Upper lobe of left lung (tissue), 6 donors: ENCODE measurements around the gene CLIP1. TPM values are rescaled to one million over a fixed set of nuclear protein-coding genes. Genes with fewer than 3 reads are reported as not detected.

Experiments
- ATAC-seq, 2 donors: fragments of 200-7000 bp; cut with Tn5 transposase; one replicate each; pipeline ENCODE4 v1.9.1; 2022; ENCODE audit warnings: mild to moderate bottlenecking in 2 of 2, moderate library complexity in 2 of 2; ENCODE audit not compliant: low FRiP score in 2 of 2
- DNase-seq, 2 donors: peaks; one replicate each; pipeline ENCODE4 v3.0.0-alpha.2; 2019 to 2020
- H3K27ac ChIP-seq, 4 donors: fragments of 200-600 bp; sonication (generic); one replicate each; pipeline ENCODE4 v1.5.1; 2016 to 2019
- H3K27me3 ChIP-seq, 4 donors: fragments of 200-600 bp; sonication (generic); one replicate each; pipeline ENCODE4 v1.5.1; 2017 to 2019
- H3K36me3 ChIP-seq, 4 donors: fragments of 200-600 bp; sonication (generic); one replicate each; pipeline ENCODE4 v1.5.1; 2016 to 2019
- H3K4me1 ChIP-seq, 4 donors: fragments of 200-600 bp; sonication (generic); one replicate each; pipeline ENCODE4 v1.5.1; 2018 to 2019
- H3K4me3 ChIP-seq, 4 donors: fragments of 200-600 bp; sonication (generic); one replicate each; pipeline ENCODE4 v1.5.1; 2017 to 2019; ENCODE audit warnings: mild to moderate bottlenecking in 2 of 4, moderate library complexity in 1 of 4
- H3K9me3 ChIP-seq, 4 donors: fragments of 200-600 bp; sonication (generic); one replicate each; pipeline ENCODE4 v1.5.1; 2018 to 2019
- EP300 ChIP-seq, 4 donors: sonication (generic); formaldehyde crosslinking; IDR thresholded peaks; one replicate each; pipeline ENCODE4 v1.5.1; 2017; ENCODE audit warnings: antibody characterized with exemption in 4 of 4, control low read depth in 2 of 4
- POLR2A ChIP-seq, 4 donors: fragments of 450-650 bp; IDR thresholded peaks; one replicate each; pipeline ENCODE4 v1.5.1; 2016 to 2017; ENCODE audit warnings: antibody characterized with exemption in 4 of 4, mild to moderate bottlenecking in 2 of 4
- POLR2AphosphoS5 ChIP-seq, 2 donors: sonication (generic); formaldehyde crosslinking; IDR thresholded peaks; one replicate each; pipeline ENCODE4 v1.5.1; 2017; ENCODE audit warnings: antibody characterized with exemption in 2 of 2
- WGBS, 2 donors: methylation state at CpG; one replicate each; pipeline ENCODE4 v1.1.5; 2017 to 2018; 5-methylcytosine and 5-hydroxymethylcytosine counted together
- total RNA-seq, 6 donors: library from RNA; depleted of rRNA in 4 of 6; stranded (reverse); fragments of >200 nt in 4 of 6; gene quantifications; one replicate each; pipeline versions ENCODE4 v1.1.0 to v1.2.1, GENCODE V29; 2016 to 2021
- TF ChIP-seq, protein P1 (sequence below), 6 experiments: fragments of 450-650 bp in 4 of 6; fragments of 200-600 bp in 2 of 6; sonication (generic) in 2 of 6; IDR thresholded peaks; one replicate each; pipeline ENCODE4 v1.5.1; 2016 to 2019; ENCODE audit warnings: antibody characterized with exemption in 6 of 6
- donor health status: DM: no; HTN: no; CAD: no; lungs with moderate emphysema.
- donor health status: DM: no; HTN: yes; CAD: no; lungs with severe emphysema.

CLIP1 gene
- total RNA-seq, 6 donors from 2014 or later = 78.4 to 152 (median 104) TPM

DNA sequence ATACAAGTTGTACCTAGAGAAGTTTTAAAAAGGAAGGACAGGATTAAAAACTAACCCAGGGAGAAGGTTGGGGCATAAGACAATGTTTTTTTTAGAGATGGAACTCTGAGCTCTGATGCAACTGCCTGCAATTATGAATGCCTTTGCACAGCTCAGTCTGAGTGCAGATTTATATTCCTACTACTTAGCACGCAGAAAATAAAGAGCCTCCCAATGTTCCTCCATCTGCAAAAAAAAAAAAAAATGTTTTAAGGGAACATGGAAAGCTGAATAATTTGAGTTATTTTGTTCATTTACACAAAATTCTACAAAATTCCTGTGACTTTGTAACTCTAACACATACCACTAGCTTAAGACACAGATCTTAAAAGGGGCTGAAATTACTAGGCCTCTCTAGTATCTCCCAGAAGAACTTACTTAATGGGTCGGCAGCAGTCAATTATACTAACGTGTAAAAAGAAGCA, 15.7 kb downstream of the CLIP1 start:
- H3K9me3 ChIP-seq = no peaks in the 10 kb centered on the region
- no peaks in the 10 kb centered on the region for H3K27me3 ChIP-seq
- H3K4me1 ChIP-seq = peaks cover 0 to 10% (median 8%) of the 10 kb centered on the region in 4 donors
- DNase-seq = no peak
- no peaks in the 10 kb centered on the region for H3K36me3 ChIP-seq
- TF ChIP-seq POLR2AphosphoS5 (IDR thresholded peaks at IDR 0.05) (no peak), EP300 (IDR thresholded peaks at IDR 0.05) (no peak), POLR2A (IDR thresholded peaks at IDR 0.05) (no peak)
- TF ChIP-seq, protein P1, sequence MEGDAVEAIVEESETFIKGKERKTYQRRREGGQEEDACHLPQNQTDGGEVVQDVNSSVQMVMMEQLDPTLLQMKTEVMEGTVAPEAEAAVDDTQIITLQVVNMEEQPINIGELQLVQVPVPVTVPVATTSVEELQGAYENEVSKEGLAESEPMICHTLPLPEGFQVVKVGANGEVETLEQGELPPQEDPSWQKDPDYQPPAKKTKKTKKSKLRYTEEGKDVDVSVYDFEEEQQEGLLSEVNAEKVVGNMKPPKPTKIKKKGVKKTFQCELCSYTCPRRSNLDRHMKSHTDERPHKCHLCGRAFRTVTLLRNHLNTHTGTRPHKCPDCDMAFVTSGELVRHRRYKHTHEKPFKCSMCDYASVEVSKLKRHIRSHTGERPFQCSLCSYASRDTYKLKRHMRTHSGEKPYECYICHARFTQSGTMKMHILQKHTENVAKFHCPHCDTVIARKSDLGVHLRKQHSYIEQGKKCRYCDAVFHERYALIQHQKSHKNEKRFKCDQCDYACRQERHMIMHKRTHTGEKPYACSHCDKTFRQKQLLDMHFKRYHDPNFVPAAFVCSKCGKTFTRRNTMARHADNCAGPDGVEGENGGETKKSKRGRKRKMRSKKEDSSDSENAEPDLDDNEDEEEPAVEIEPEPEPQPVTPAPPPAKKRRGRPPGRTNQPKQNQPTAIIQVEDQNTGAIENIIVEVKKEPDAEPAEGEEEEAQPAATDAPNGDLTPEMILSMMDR (IDR thresholded peaks at IDR 0.05) = no peak
- no peak overlapping the region for H3K4me3 ChIP-seq
- no peak for ATAC-seq
- 70 to 81% methylated on average over 3 of the region's 3 CpGs for WGBS, 2 donors
- H3K27ac ChIP-seq = no peak overlapping the region

DNA sequence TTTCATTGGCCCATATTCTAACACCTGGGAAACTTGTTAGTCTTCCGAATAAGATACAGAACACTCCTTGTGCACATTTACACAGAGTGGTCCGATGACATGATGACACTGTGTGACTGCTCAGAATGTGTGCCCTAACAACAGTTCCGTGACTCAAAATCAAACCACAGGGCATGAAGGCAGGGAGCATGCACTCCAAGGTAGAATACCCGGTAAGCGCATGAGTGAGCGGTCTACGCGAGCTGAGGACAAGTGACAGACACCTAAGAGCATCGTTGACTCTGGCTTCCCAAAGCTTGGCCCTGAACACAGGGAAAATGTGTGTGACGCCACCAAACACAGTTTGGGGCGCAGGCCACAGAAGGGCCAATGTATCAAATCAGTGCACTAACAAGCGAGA, 18.6 kb downstream of the CLIP1 start:
- H3K27me3 ChIP-seq = no peaks in the 10 kb centered on the region
- no peak for ATAC-seq
- no peaks in the 10 kb centered on the region for H3K9me3 ChIP-seq
- no peaks in the 10 kb centered on the region for H3K36me3 ChIP-seq
- TF ChIP-seq POLR2A (IDR thresholded peaks at IDR 0.05) = no peak
- TF ChIP-seq POLR2AphosphoS5 (IDR thresholded peaks at IDR 0.05) = no peak
- TF ChIP-seq, protein P1 (IDR thresholded peaks at IDR 0.05) = no peak
- TF ChIP-seq EP300 (IDR thresholded peaks at IDR 0.05) = no peak
- WGBS, 2 donors = 97% methylated on average over 12 of the region's 12 CpGs
- no peak overlapping the region for H3K27ac ChIP-seq
- peaks cover 14 to 32% (median 25%) of the 10 kb centered on the region in 4 donors for H3K4me1 ChIP-seq
- DNase-seq = no peak
- H3K4me3 ChIP-seq = no peak overlapping the region

DNA sequence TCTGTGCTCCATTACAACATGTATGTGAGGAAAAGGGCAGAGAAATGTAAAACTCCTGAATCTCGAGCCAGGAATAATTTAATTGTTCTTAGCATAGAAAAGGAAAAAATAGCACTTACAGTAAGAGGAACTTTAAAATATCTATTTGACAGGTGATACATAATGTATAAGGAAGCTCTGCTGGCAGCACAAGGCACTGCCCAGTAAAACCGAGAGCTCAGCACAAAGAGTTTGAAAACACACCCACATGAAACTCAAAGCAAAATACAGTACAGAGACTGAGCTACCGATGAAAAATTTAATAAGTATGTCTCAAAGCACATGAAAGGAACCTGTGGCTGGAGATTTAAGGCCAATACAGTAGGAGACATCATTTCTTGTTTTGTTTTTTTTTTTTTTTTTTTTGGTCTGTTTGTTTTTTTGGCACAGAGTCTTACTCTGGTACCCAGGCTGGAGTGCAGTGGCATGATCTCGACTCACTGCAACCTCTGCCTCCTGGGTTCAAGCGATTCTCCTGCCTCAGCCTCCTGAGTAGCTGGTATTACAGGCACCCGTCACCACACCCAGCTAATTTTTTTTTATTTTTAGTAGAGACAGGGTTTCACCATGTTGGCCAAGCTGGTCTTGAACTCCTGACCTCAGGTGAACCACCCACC, 19.2 kb downstream of the CLIP1 start:
- TF ChIP-seq EP300 (IDR thresholded peaks at IDR 0.05) (no peak), POLR2AphosphoS5 (IDR thresholded peaks at IDR 0.05) (no peak), POLR2A (IDR thresholded peaks at IDR 0.05) (no peak)
- TF ChIP-seq, protein P1 (IDR thresholded peaks at IDR 0.05) = no peak

DNA sequence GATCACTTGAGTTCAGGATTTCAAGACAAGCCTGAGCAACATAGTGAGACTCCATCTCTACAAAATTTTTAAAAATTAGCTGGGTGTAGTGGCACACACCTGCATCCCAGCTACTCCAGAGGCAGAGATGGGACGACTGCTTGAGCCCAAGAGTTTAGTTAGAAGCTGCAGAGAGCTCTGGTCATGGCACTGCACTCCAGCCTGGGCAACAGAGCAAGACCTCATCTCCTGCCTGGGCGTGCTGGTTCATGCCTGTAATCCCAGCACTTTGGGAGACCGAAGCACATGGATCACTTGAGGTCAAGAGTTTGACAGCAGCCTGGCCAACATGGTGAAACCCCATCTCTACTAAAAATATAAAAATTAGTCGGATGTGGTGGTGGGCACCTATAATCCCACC, 20.2 kb downstream of the CLIP1 start:
- H3K36me3 ChIP-seq = no peaks in the 10 kb centered on the region
- DNase-seq (no peak), ATAC-seq (no peak)
- WGBS, 2 donors = 90 to 97% methylated on average over 3 to 4 of the region's 4 CpGs
- TF ChIP-seq POLR2AphosphoS5 (IDR thresholded peaks at IDR 0.05) (no peak), EP300 (IDR thresholded peaks at IDR 0.05) (no peak), POLR2A (IDR thresholded peaks at IDR 0.05) (no peak)
- TF ChIP-seq, protein P1 (IDR thresholded peaks at IDR 0.05) = no peak
- H3K4me1 ChIP-seq = peaks cover 14 to 32% (median 25%) of the 10 kb centered on the region in 4 donors
- H3K27ac ChIP-seq = no peak overlapping the region
- no peaks in the 10 kb centered on the region for H3K27me3 ChIP-seq
- H3K9me3 ChIP-seq = no peaks in the 10 kb centered on the region
- H3K4me3 ChIP-seq = no peak overlapping the region

More for the DNA sequence above, 19.2 kb downstream of the CLIP1 start:
- peaks cover 14 to 32% (median 25%) of the 10 kb centered on the region in 4 donors for H3K4me1 ChIP-seq
- H3K9me3 ChIP-seq = no peaks in the 10 kb centered on the region
- H3K4me3 ChIP-seq = no peak overlapping the region
- no peak overlapping the region for H3K27ac ChIP-seq
- DNase-seq (no peak), ATAC-seq (no peak)
- no peaks in the 10 kb centered on the region for H3K36me3 ChIP-seq
- 67 to 77% methylated on average over 6 of the region's 6 CpGs for WGBS, 2 donors
- no peaks in the 10 kb centered on the region for H3K27me3 ChIP-seq
